Endothelial cell of umbilical vein (primary cell): ENCODE measurements around the gene GLUD1. TPM values are rescaled to one million over a fixed set of nuclear protein-coding genes. Genes with fewer than 3 reads are reported as not detected.

ENCODE experiments used
- BruUV-seq: library from RNA; stranded (reverse); fragments of 400-500 nt; replicated peaks from 2 replicates; lab custom pipeline; 2021; lab: Mats Ljungman, UMichigan
- CTCF ChIA-PET: fragments of 300-600, 350-600 bp; sonication (Branson Sonifier 250); formaldehyde crosslinking; loops from one replicate; lab custom pipeline; 2021; ENCODE audit warnings: antibody characterized with exemption, inconsistent platforms; lab: Charles Lee
- POLR2A ChIA-PET: fragments of 300-600, 350-600 bp; sonication (Branson Sonifier 250); formaldehyde crosslinking; loops from one replicate; lab custom pipeline; 2021; ENCODE audit warnings: antibody characterized with exemption, inconsistent platforms; lab: Charles Lee
- DNase-seq: peaks from one replicate; pipeline ENCODE4 v3.0.0-alpha.2; 2011; ENCODE audit warnings: low read depth, low spot score
- FAIRE-seq: peaks from 2 replicates; lab custom pipeline; 2011; peaks lifted over from hg19 to GRCh38; lab: Jason Lieb, UNC
- H2AFZ ChIP-seq: 2 replicates; pipeline ENCODE4 v1.6.0; 2012; ENCODE audit warnings: low read depth, low read length, control low read depth, inconsistent platforms
- H3K27ac ChIP-seq: 2 replicates; pipeline ENCODE4 v1.5.1; 2011; ENCODE audit warnings: low read depth, mild to moderate bottlenecking, control low read depth, low read length, moderate library complexity; ENCODE audit not compliant: insufficient read depth
- H3K27me3 ChIP-seq, 2 experiments: 2 replicates each; pipeline versions ENCODE4 v1.6.0 to v1.6.1; 2011; ENCODE audit warnings: low read length in 2 of 2, mixed read lengths in 1 of 2; ENCODE audit not compliant: control insufficient read depth in 2 of 2, insufficient read depth in 2 of 2
- H3K36me3 ChIP-seq, 2 experiments: 2 replicates in 1 of 2; 3 replicates in 1 of 2; pipeline ENCODE4 v1.5.1; 2011; ENCODE audit warnings: low read length in 2 of 2, mild to moderate bottlenecking in 1 of 2, moderate library complexity in 1 of 2; ENCODE audit not compliant: control insufficient read depth in 2 of 2, insufficient read depth in 2 of 2; ENCODE audit errors: extremely low read depth in 1 of 2
- H3K4me1 ChIP-seq: 3 replicates; pipeline ENCODE4 v1.5.1; 2011; ENCODE audit warnings: mild to moderate bottlenecking, low read length; ENCODE audit not compliant: control insufficient read depth, insufficient read depth; ENCODE audit errors: extremely low read depth
- H3K4me2 ChIP-seq: 2 replicates; pipeline ENCODE4 v1.6.1; 2011; ENCODE audit warnings: low read length, control low read depth, mixed read lengths; ENCODE audit not compliant: insufficient read depth
- H3K4me3 ChIP-seq, 3 experiments: fragments of 200-600 bp in 1 of 3; sonication (generic), shearing (Covaris generic) in 1 of 3; replicated peaks in 1 of 3; 2 replicates each; pipeline ENCODE4 v1.5.1; 2011 to 2016; ENCODE audit warnings: control low read depth in 3 of 3, low read length in 3 of 3, mild to moderate bottlenecking in 2 of 3, inconsistent platforms in 1 of 3, low read depth in 1 of 3, moderate library complexity in 1 of 3; ENCODE audit not compliant: insufficient read depth in 1 of 3
- H3K79me2 ChIP-seq: 2 replicates; pipeline ENCODE4 v1.6.0; 2012; ENCODE audit warnings: low read length, inconsistent platforms; ENCODE audit not compliant: control insufficient read depth, insufficient read depth
- H3K9ac ChIP-seq: replicated peaks from 2 replicates; pipeline ENCODE3; 2011; ENCODE audit warnings: low read length, control low read depth; ENCODE audit not compliant: insufficient read depth; ENCODE audit errors: extremely low read depth
- H3K9me1 ChIP-seq: replicated peaks from 3 replicates; pipeline ENCODE4 v1.6.0; 2011; ENCODE audit warnings: mild to moderate bottlenecking, low read length; ENCODE audit not compliant: control insufficient read depth, insufficient read depth; ENCODE audit errors: extremely low read depth
- H3K9me3 ChIP-seq: replicated peaks from 2 replicates; pipeline ENCODE4 v1.5.1; 2012; ENCODE audit warnings: low read length, inconsistent platforms; ENCODE audit not compliant: control insufficient read depth, insufficient read depth
- H4K20me1 ChIP-seq: replicated peaks from 2 replicates; pipeline ENCODE3; 2011; ENCODE audit warnings: mild to moderate bottlenecking, low read length; ENCODE audit not compliant: control insufficient read depth, insufficient read depth; ENCODE audit errors: extremely low read depth
- CTCF ChIP-seq, 2 donors: IDR thresholded peaks; 1 replicate in 1 of 2; 2 replicates in 1 of 2; pipeline ENCODE4 v1.5.1; 2011; ENCODE audit warnings: low read length in 2 of 2, mild to moderate bottlenecking in 2 of 2, moderate library complexity in 2 of 2, control low read depth in 1 of 2, inconsistent platforms in 1 of 2, low read depth in 1 of 2; ENCODE audit not compliant: insufficient read depth in 1 of 2; ENCODE audit errors: extremely low read depth in 1 of 2
- EZH2 ChIP-seq: IDR thresholded peaks from 2 replicates; pipeline ENCODE4 v1.6.1; 2012; ENCODE audit warnings: borderline replicate concordance, low read depth, mild to moderate bottlenecking, moderate library complexity, low read length, inconsistent platforms; ENCODE audit not compliant: severe bottlenecking
- FOS ChIP-seq: IDR thresholded peaks from 2 replicates; pipeline ENCODE4 v1.6.1; 2011; ENCODE audit warnings: mild to moderate bottlenecking, low read length, moderate library complexity, borderline replicate concordance; ENCODE audit not compliant: insufficient read depth
- GATA2 ChIP-seq: IDR thresholded peaks from 2 replicates; pipeline ENCODE4 v1.7.0; 2011; ENCODE audit warnings: low read depth, mild to moderate bottlenecking, moderate library complexity, mixed read lengths, low read length; ENCODE audit not compliant: insufficient read length, insufficient read depth
- JUN ChIP-seq: IDR thresholded peaks from 2 replicates; pipeline ENCODE4 v1.6.1; 2011; ENCODE audit warnings: borderline replicate concordance, low read depth; ENCODE audit not compliant: insufficient read length, insufficient read depth
- MAX ChIP-seq: IDR thresholded peaks from 2 replicates; pipeline ENCODE4 v1.6.1; 2011; ENCODE audit not compliant: insufficient read depth, insufficient read length
- MYC ChIP-seq: IDR thresholded peaks from one replicate; pipeline ENCODE4 v1.6.1; 2011; ENCODE audit warnings: mild to moderate bottlenecking, low read depth, low read length
- POLR2A ChIP-seq: IDR thresholded peaks from 2 replicates; pipeline ENCODE4 v1.6.1; 2012; ENCODE audit warnings: low read depth, mild to moderate bottlenecking, control low read depth, low read length
- POLR2AphosphoS5 ChIP-seq: IDR thresholded peaks from 2 replicates; pipeline ENCODE4 v1.6.1; 2012; ENCODE audit warnings: low read depth, mild to moderate bottlenecking, control low read depth, low read length, moderate library complexity; ENCODE audit not compliant: insufficient read depth
- dilution Hi-C: fragments of 300-500 bp; cut with MboI; formaldehyde crosslinking; loops from one replicate; pipeline ENCODE4 v1.15.0; 2019; ENCODE audit warnings: low sequenced_read_pairs; ENCODE audit not compliant: extremely low pct_ligation_motif_present
- intact Hi-C: fragments of 100-400 bp; cut with micrococcal nuclease; formaldehyde crosslinking; loops from one replicate; pipeline ENCODE4 v1.10.0; 2022
- polyA plus RNA-seq, 4 experiments: library from polyadenylated mRNA; depleted of rRNA in 3 of 4; stranded (reverse) in 3 of 4; unstranded in 1 of 4; fragments of >200 nt; gene quantifications; 2 replicates each; pipeline versions ENCODE4 v1.2.1 to v1.2.3, GENCODE V29; 2011 to 2012; ENCODE audit warnings: missing spikeins in 1 of 4
- total RNA-seq: library from RNA; stranded (reverse); gene quantifications from 2 replicates; pipeline ENCODE4 v1.2.3, GENCODE V29; 2021

Gene GLUD1
- total and polyA plus RNA-seq, 2 donors (not counting 3 experiments of a cell fraction or from before 2014, with no cell fraction given): 41.9 to 94.7 TPM

GRCh38 chr10:87053577-87054181, 41.0 kb downstream of the GLUD1 start:
- no peak overlapping the region for H3K27ac ChIP-seq
- no peaks in the 10 kb centered on the region for H3K27me3 ChIP-seq
- TF ChIP-seq JUN (no peak), GATA2 (no peak), POLR2AphosphoS5 (no peak), POLR2A (no peak), EZH2 (no peak), FOS (no peak), CTCF (IDR thresholded peaks at IDR 0.05; ENCODE audit: extremely low read depth in 1 of 2, insufficient read depth in 1 of 2, low read depth in 1 of 2, low read length in 2 of 2) (no peak), MAX (no peak), MYC (no peak)
- H3K9me3 ChIP-seq: no peaks in the 10 kb centered on the region
- no peak overlapping the region for H3K4me3 ChIP-seq
- H2AFZ ChIP-seq: no peak overlapping the region
- ChIA-PET POLR2A (no interaction called here), CTCF (interaction anchor here (1.0 to 1.9 kb wide), 6 partner anchors 9 to 87 kb away, joined by 3 to 9 read pairs (median 4); no protein-coding TSS in a partner anchor)
- dilution Hi-C loops: no loop called here
- DNase-seq: no peak
- H4K20me1 ChIP-seq: no peaks in the 10 kb centered on the region
- peaks cover 6 to 10% of the 10 kb centered on the region in 2 experiments for H3K36me3 ChIP-seq
- intact Hi-C loops: no loop called here
- H3K4me2 ChIP-seq: no peak overlapping the region
- H3K9ac ChIP-seq: no peak overlapping the region
- no TSS peak for BruUV-seq
- peaks cover 10% of the 10 kb centered on the region for H3K4me1 ChIP-seq
- no peaks in the 10 kb centered on the region for H3K79me2 ChIP-seq
- no peaks in the 10 kb centered on the region for H3K9me1 ChIP-seq
- no peak for FAIRE-seq
